RKO (cell line): ENCODE measurements around the gene SFTA2.
A peak's percentile ranks its signal among the peaks of the same experiment; 100 is the strongest.
"Not testable (repeated sequence)": the region's sequence is repeated elsewhere in the genome, so short reads cannot be mapped to it uniquely, and the experiment has no call there.

ENCODE experiments used
- DNase-seq: peaks from one replicate; pipeline ENCODE4 v3.0.0-alpha.2; 2016; ENCODE audit warnings: low spot score

SFTA2 gene

DNA sequence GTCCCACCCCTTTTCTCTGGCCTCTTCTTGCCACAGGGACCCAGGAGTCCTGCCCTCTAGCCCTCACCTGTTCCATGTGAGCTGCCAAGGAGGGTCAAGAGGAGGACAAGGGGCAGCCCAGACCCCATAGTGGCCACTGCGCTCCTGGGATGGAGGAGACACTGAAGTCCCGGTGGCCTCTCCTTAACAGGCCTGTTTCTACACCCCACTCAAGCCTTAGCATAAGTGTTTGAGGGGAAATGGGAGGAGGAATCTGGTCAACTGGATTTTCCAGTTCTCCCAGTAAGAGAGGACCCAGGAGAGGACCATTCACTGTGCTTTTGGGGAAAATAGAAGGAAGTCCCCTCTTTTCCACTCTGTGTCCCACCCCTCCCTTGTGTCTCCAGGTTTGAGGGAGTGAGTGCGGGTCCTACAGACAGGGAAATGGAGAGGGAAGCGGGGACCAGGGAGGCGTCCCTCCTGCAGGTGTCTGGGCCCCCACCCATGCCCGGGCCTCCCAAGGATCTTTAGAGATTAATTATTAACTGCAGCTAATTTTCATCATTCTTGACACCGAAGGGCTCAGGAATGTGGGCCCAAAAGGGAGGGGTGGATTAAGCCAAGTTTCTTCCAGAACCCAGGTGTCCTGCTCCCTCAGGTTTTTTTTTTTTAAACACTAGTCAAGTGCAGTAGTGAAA lies at the start of gene SFTA2:
SFTA2 (minus strand) TSS at position 202 of the 677 bp plus-strand sequence; CDS start at position 128, 74 bp downstream.
- no peak for DNase-seq

DNA sequence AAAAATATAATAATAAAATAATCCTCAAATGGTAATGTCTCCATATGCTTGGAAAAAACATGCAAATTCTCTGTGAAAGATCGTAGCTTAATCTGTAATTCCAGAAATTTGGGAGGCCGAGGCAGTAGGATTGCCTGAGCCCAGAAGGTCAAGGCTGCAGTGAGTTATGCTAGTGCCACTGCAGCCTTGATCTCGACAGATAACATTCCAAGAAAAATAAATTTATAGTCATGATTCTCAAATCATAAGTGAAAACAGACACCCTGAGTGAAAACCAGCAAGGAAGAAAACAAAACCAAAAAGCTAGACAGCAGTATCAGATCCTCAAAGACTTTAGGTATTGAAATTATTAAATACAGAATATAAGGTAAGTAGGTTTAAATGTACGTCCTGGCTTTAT lies 47.7 kb upstream of the SFTA2 start:
- DNase-seq = no peak

GRCh38 chr6:30979141-30979540 lies 47.2 kb upstream of the SFTA2 start:
- DNase-seq = no peak

DNA sequence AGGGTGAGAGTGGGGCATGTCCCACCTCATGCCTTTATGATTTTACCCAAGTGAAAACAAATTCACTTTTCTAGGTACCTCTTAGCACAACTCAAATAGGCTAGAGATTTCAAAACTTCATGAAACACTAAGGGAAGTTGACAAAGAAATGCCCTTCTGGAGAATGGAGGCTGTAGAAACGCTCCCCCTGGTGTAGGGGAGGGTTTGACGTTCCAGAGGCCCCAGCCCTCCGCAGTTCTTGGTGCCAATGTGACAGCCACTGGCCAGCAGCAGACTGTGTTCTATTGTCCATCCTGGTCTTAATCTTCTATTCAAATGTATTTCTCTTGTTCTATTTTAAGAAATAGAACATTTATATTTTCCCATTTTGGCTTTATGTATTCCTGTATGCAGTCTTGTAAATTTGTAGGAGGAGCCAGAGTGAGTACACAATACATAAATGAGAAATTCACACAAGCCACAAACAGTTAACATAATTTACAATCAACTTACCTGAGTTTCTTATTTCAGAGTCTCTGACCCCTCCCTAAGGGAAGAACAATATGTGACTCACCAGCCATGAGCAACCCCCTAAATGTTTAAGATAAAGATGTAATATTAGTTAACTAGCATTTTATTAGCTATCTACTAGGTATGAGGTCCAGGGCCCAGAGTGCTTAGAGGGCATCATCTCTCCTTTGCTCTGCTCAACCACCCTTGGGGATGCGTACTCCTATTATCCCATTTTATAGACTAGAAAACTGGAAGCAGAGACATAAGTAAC lies 42.7 kb upstream of the SFTA2 start:
- no peak for DNase-seq

GRCh38 chr6:30972816-30973215 lies 40.8 kb upstream of the SFTA2 start:
- DNase-seq = no peak

DNA sequence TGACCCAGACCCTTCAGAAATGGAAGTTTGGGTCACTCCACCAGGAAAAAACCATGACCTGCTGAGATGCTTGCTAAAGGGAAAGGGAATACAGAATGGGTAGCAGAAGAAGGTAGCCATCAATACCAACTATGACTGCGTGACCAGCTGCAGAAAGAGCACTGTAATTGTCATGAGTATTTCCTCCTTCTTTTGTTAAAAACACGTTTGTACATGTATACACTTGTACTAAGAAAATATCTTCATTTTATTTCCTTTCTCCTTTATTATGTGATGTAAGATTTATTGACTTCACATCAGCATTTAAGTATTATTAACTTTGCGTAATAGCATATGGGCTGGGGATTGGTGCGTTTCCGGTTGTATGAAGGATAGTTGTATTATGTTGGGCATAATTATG lies 39.0 kb upstream of the SFTA2 start:
- no peak for DNase-seq

- DNase-seq = not testable (repeated sequence)
Observed at GRCh38 chr6:30969171-30969570, 37.2 kb upstream of the SFTA2 start.

- no peak for DNase-seq
Observed at GRCh38 chr6:30966154-30966553, 34.2 kb upstream of the SFTA2 start.

DNA sequence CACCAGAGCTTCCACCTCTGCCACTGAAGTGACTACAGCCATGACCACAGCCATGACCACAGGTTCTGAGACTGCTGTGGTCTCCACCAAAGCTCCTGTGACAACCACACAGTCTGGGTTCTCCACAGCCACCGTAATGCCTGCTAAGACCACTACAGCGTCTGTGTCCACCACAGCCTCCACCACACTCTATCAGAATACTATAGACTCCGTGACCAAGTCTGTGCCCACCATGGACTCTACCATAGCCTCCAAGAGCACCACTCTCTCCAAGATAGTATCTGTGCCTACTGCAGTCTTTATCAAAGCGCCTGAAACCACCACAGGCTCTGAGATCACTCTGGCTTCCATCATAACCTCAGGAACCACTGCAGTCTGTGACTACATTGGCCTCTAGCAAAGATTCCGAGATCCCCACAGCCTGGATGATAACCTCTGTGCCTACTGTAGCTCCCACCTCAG lies 33.2 kb upstream of the SFTA2 start:
- DNase-seq = no peak

GRCh38 chr6:30964075-30964474 lies 32.1 kb upstream of the SFTA2 start:
- no peak for DNase-seq

DNA sequence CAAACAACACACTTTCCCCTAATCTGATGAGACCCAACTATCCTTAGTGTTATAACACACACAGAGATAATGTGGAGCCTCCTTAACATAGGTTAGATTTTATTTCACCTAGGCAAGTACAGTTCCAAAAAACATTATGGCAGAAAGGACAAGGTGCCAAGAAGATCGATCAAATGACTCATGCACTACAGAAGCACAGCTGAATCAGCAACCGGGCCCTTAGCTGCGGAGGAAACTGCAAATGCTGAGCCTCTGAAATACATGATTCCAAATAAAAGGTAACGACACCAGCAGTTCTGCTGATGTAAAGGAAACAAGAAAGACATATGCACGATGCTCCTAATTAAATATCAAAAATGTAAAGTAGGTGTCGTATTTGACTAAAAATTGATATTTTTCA lies 31.7 kb upstream of the SFTA2 start:
- DNase-seq = peak; percentile 22

- no peak for DNase-seq
Observed at GRCh38 chr6:30962716-30963115, 30.7 kb upstream of the SFTA2 start.

DNA sequence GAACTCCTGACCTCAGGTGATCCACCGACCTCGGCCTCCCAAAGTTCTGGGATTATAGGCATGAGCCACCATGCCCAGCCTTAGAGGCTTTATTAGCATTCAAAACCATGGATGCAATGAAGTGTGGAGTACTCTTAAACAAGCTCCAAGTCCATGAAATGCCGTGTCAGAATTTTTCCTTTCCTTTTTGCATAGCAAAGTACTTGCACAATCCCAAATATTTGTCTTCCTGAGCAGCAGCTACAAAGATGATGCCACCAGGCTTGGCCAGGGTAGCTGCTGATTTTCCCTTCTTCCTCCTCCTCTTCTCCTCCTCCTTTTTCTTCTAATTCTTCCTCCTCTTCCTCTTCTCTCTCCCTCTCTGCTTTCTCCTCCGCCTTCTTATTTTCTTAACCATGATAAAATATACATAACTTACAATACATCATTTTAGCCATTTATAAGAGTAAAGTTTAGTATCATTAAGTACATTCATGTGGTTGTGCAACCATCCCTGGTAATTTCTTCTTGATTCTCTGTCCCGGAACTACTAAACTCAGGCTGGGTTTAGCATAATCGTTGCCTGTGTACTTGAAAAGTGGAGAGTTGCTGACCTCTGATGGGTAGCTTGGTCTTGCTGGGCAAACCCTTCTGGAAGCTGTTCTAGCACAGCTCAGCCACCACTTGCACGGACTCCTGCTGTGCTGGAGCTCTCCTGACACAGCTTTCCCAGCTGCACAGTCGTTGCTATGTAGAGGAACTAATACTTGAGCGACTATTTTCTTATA lies 29.1 kb upstream of the SFTA2 start:
- DNase-seq = no peak

- no peak for DNase-seq
Observed at GRCh38 chr6:30957716-30958115, 25.7 kb upstream of the SFTA2 start.

GRCh38 chr6:30955367-30956042 lies 23.5 kb upstream of the SFTA2 start:
- no peak for DNase-seq

- DNase-seq = no peak
Observed at GRCh38 chr6:30954631-30955366, 22.8 kb upstream of the SFTA2 start.

DNA sequence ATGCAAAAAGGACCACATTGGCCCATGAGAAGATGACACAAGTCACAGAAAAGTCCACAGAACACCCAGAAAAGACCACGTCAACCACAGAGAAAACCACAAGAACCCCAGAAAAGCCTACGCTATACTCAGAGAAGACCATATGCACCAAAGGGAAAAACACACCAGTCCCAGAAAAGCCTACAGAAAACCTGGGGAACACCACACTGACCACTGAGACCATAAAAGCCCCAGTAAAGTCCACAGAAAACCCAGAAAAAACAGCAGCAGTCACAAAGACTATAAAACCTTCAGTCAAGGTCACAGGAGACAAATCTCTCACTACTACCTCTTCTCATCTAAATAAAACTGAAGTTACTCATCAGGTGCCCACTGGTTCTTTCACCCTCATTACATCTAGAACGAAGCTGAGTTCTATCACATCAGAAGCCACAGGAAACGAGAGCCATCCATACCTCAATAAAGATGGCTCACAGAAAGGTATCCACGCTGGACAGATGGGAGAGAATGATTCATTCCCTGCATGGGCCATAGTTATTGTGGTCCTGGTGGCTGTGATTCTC lies 20.0 kb upstream of the SFTA2 start:
- DNase-seq = no peak

- DNase-seq = no peak
Observed at GRCh38 chr6:30948811-30949210, 16.8 kb upstream of the SFTA2 start.

GRCh38 chr6:30947231-30947630 lies 15.3 kb upstream of the SFTA2 start:
- DNase-seq = no peak

DNA sequence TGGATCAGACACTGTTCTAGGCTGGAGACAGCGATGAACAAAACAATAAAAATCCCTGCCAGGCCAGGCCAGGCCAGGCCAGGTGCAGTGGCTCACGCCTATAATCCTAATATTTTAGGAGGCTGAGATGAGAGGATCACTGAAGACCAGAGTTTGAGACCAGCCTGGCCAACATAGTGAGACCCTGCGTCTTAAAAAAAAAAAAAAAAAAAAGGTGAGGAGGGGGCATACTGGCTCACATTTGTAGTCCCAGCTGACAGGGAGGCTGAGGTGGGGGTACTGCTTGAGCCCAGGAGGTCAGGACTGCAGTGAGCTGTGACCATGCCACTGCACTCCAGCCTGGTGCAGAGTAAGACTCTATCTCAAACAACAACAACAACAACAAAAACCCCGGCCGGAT lies 13.3 kb upstream of the SFTA2 start:
- no peak for DNase-seq

- no peak for DNase-seq
Observed at GRCh38 chr6:30944051-30944450, 12.1 kb upstream of the SFTA2 start.
